Endothelial cell of umbilical vein (primary cell): ENCODE measurements around the gene CWC27. TPM values are rescaled to one million over a fixed set of nuclear protein-coding genes. Genes with fewer than 3 reads are reported as not detected.

Experiments
- BruUV-seq: library from RNA; stranded (reverse); fragments of 400-500 nt; replicated peaks from 2 replicates; lab custom pipeline; 2021; lab: Mats Ljungman, UMichigan
- CTCF ChIA-PET: fragments of 300-600, 350-600 bp; sonication (Branson Sonifier 250); formaldehyde crosslinking; loops from one replicate; lab custom pipeline; 2021; ENCODE audit warnings: antibody characterized with exemption, inconsistent platforms; lab: Charles Lee
- POLR2A ChIA-PET: fragments of 300-600, 350-600 bp; sonication (Branson Sonifier 250); formaldehyde crosslinking; loops from one replicate; lab custom pipeline; 2021; ENCODE audit warnings: antibody characterized with exemption, inconsistent platforms; lab: Charles Lee
- DNase-seq: peaks from one replicate; pipeline ENCODE4 v3.0.0-alpha.2; 2011; ENCODE audit warnings: low read depth, low spot score
- FAIRE-seq: peaks from 2 replicates; lab custom pipeline; 2011; peaks lifted over from hg19 to GRCh38; lab: Jason Lieb, UNC
- H2AFZ ChIP-seq: 2 replicates; pipeline ENCODE4 v1.6.0; 2012; ENCODE audit warnings: low read depth, low read length, control low read depth, inconsistent platforms
- H3K27ac ChIP-seq: 2 replicates; pipeline ENCODE4 v1.5.1; 2011; ENCODE audit warnings: low read depth, mild to moderate bottlenecking, control low read depth, low read length, moderate library complexity; ENCODE audit not compliant: insufficient read depth
- H3K27me3 ChIP-seq, 2 experiments: 2 replicates each; pipeline versions ENCODE4 v1.6.0 to v1.6.1; 2011; ENCODE audit warnings: low read length in 2 of 2, mixed read lengths in 1 of 2; ENCODE audit not compliant: control insufficient read depth in 2 of 2, insufficient read depth in 2 of 2
- H3K36me3 ChIP-seq, 2 experiments: 2 replicates in 1 of 2; 3 replicates in 1 of 2; pipeline ENCODE4 v1.5.1; 2011; ENCODE audit warnings: low read length in 2 of 2, mild to moderate bottlenecking in 1 of 2, moderate library complexity in 1 of 2; ENCODE audit not compliant: control insufficient read depth in 2 of 2, insufficient read depth in 2 of 2; ENCODE audit errors: extremely low read depth in 1 of 2
- H3K4me1 ChIP-seq: 3 replicates; pipeline ENCODE4 v1.5.1; 2011; ENCODE audit warnings: mild to moderate bottlenecking, low read length; ENCODE audit not compliant: control insufficient read depth, insufficient read depth; ENCODE audit errors: extremely low read depth
- H3K4me2 ChIP-seq: 2 replicates; pipeline ENCODE4 v1.6.1; 2011; ENCODE audit warnings: low read length, control low read depth, mixed read lengths; ENCODE audit not compliant: insufficient read depth
- H3K4me3 ChIP-seq, 3 experiments: fragments of 200-600 bp in 1 of 3; sonication (generic), shearing (Covaris generic) in 1 of 3; replicated peaks in 1 of 3; 2 replicates each; pipeline ENCODE4 v1.5.1; 2011 to 2016; ENCODE audit warnings: control low read depth in 3 of 3, low read length in 3 of 3, mild to moderate bottlenecking in 2 of 3, inconsistent platforms in 1 of 3, low read depth in 1 of 3, moderate library complexity in 1 of 3; ENCODE audit not compliant: insufficient read depth in 1 of 3
- H3K79me2 ChIP-seq: 2 replicates; pipeline ENCODE4 v1.6.0; 2012; ENCODE audit warnings: low read length, inconsistent platforms; ENCODE audit not compliant: control insufficient read depth, insufficient read depth
- H3K9ac ChIP-seq: replicated peaks from 2 replicates; pipeline ENCODE3; 2011; ENCODE audit warnings: low read length, control low read depth; ENCODE audit not compliant: insufficient read depth; ENCODE audit errors: extremely low read depth
- H3K9me1 ChIP-seq: replicated peaks from 3 replicates; pipeline ENCODE4 v1.6.0; 2011; ENCODE audit warnings: mild to moderate bottlenecking, low read length; ENCODE audit not compliant: control insufficient read depth, insufficient read depth; ENCODE audit errors: extremely low read depth
- H3K9me3 ChIP-seq: replicated peaks from 2 replicates; pipeline ENCODE4 v1.5.1; 2012; ENCODE audit warnings: low read length, inconsistent platforms; ENCODE audit not compliant: control insufficient read depth, insufficient read depth
- H4K20me1 ChIP-seq: replicated peaks from 2 replicates; pipeline ENCODE3; 2011; ENCODE audit warnings: mild to moderate bottlenecking, low read length; ENCODE audit not compliant: control insufficient read depth, insufficient read depth; ENCODE audit errors: extremely low read depth
- CTCF ChIP-seq, 2 donors: IDR thresholded peaks; 1 replicate in 1 of 2; 2 replicates in 1 of 2; pipeline ENCODE4 v1.5.1; 2011; ENCODE audit warnings: low read length in 2 of 2, mild to moderate bottlenecking in 2 of 2, moderate library complexity in 2 of 2, control low read depth in 1 of 2, inconsistent platforms in 1 of 2, low read depth in 1 of 2; ENCODE audit not compliant: insufficient read depth in 1 of 2; ENCODE audit errors: extremely low read depth in 1 of 2
- EZH2 ChIP-seq: IDR thresholded peaks from 2 replicates; pipeline ENCODE4 v1.6.1; 2012; ENCODE audit warnings: borderline replicate concordance, low read depth, mild to moderate bottlenecking, moderate library complexity, low read length, inconsistent platforms; ENCODE audit not compliant: severe bottlenecking
- FOS ChIP-seq: IDR thresholded peaks from 2 replicates; pipeline ENCODE4 v1.6.1; 2011; ENCODE audit warnings: mild to moderate bottlenecking, low read length, moderate library complexity, borderline replicate concordance; ENCODE audit not compliant: insufficient read depth
- GATA2 ChIP-seq: IDR thresholded peaks from 2 replicates; pipeline ENCODE4 v1.7.0; 2011; ENCODE audit warnings: low read depth, mild to moderate bottlenecking, moderate library complexity, mixed read lengths, low read length; ENCODE audit not compliant: insufficient read length, insufficient read depth
- JUN ChIP-seq: IDR thresholded peaks from 2 replicates; pipeline ENCODE4 v1.6.1; 2011; ENCODE audit warnings: borderline replicate concordance, low read depth; ENCODE audit not compliant: insufficient read length, insufficient read depth
- MAX ChIP-seq: IDR thresholded peaks from 2 replicates; pipeline ENCODE4 v1.6.1; 2011; ENCODE audit not compliant: insufficient read depth, insufficient read length
- MYC ChIP-seq: IDR thresholded peaks from one replicate; pipeline ENCODE4 v1.6.1; 2011; ENCODE audit warnings: mild to moderate bottlenecking, low read depth, low read length
- POLR2A ChIP-seq: IDR thresholded peaks from 2 replicates; pipeline ENCODE4 v1.6.1; 2012; ENCODE audit warnings: low read depth, mild to moderate bottlenecking, control low read depth, low read length
- POLR2AphosphoS5 ChIP-seq: IDR thresholded peaks from 2 replicates; pipeline ENCODE4 v1.6.1; 2012; ENCODE audit warnings: low read depth, mild to moderate bottlenecking, control low read depth, low read length, moderate library complexity; ENCODE audit not compliant: insufficient read depth
- dilution Hi-C: fragments of 300-500 bp; cut with MboI; formaldehyde crosslinking; loops from one replicate; pipeline ENCODE4 v1.15.0; 2019; ENCODE audit warnings: low sequenced_read_pairs; ENCODE audit not compliant: extremely low pct_ligation_motif_present
- intact Hi-C: fragments of 100-400 bp; cut with micrococcal nuclease; formaldehyde crosslinking; loops from one replicate; pipeline ENCODE4 v1.10.0; 2022
- polyA plus RNA-seq, 4 experiments: library from polyadenylated mRNA; depleted of rRNA in 3 of 4; stranded (reverse) in 3 of 4; unstranded in 1 of 4; fragments of >200 nt; gene quantifications; 2 replicates each; pipeline versions ENCODE4 v1.2.1 to v1.2.3, GENCODE V29; 2011 to 2012; ENCODE audit warnings: missing spikeins in 1 of 4
- total RNA-seq: library from RNA; stranded (reverse); gene quantifications from 2 replicates; pipeline ENCODE4 v1.2.3, GENCODE V29; 2021

CWC27 gene
- total and polyA plus RNA-seq, 2 donors (not counting 3 experiments of a cell fraction or from before 2014, with no cell fraction given): 11.9 to 23.8 TPM

GRCh38 chr5:64773533-64773932 is 4.8 kb downstream of the CWC27 start:
- Histone ChIP-seq H3K9me3 (no peaks in the 10 kb centered on the region), H3K9ac (no peak overlapping the region), H3K27me3 (no peaks in the 10 kb centered on the region), H3K4me1 (peaks cover 9% of the 10 kb centered on the region), H3K36me3 (no peaks in the 10 kb centered on the region), H4K20me1 (no peaks in the 10 kb centered on the region), H3K4me3 (no peak overlapping the region), H3K4me2 (no peak overlapping the region), H3K27ac (no peak overlapping the region), H3K79me2 (peaks cover 26% of the 10 kb centered on the region), H3K9me1 (no peaks in the 10 kb centered on the region), H2AFZ (no peak overlapping the region)
- POLR2A ChIA-PET: no interaction called here
- no peak for FAIRE-seq
- dilution Hi-C loops: no loop called here
- TF ChIP-seq CTCF (IDR thresholded peaks at IDR 0.05; ENCODE audit: extremely low read depth in 1 of 2, insufficient read depth in 1 of 2, low read depth in 1 of 2, low read length in 2 of 2) (no peak), POLR2A (no peak), MAX (no peak), JUN (no peak), POLR2AphosphoS5 (no peak), EZH2 (no peak), MYC (no peak), FOS (no peak), GATA2 (no peak)
- CTCF ChIA-PET: interaction anchor here (0.8 kb wide), 1 partner anchor 9 kb away, joined by 3 read pairs; no protein-coding TSS in a partner anchor
- intact Hi-C loops: no loop called here
- no peak for DNase-seq
- BruUV-seq: no TSS peak
